GM21515 (cell line): Measurements from ENCODE around the gene NRXN3.

Source experiments
- ATAC-seq: cut with Tn5 transposase; IDR thresholded peaks from one replicate; pipeline ENCODE4 v1.9.1; 2021; ENCODE audit not compliant: unreplicated experiment

The NRXN3 gene

DNA sequence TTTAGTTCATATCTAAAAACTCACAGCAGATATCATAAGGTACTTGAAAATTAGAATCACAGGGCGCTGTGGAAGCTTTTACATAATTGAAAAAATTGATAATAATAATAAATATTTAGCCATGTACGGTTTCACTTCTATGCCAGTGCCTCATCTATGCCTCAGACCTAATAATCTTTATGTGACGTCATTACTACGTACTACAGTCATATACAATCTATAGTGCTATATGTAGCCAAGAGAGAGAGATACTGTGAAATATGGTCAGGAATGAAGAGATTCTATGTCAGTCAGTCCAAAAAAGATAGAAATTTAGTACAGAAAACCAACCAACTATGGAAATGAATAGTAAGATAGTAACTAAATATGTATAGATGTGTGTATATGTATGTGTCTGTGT, 1010.5 kb downstream of the NRXN3 start:
- ATAC-seq: no peak

- no peak for ATAC-seq
Observed at GRCh38 chr14:79186523-79186922, 1016.4 kb downstream of the NRXN3 start.

DNA sequence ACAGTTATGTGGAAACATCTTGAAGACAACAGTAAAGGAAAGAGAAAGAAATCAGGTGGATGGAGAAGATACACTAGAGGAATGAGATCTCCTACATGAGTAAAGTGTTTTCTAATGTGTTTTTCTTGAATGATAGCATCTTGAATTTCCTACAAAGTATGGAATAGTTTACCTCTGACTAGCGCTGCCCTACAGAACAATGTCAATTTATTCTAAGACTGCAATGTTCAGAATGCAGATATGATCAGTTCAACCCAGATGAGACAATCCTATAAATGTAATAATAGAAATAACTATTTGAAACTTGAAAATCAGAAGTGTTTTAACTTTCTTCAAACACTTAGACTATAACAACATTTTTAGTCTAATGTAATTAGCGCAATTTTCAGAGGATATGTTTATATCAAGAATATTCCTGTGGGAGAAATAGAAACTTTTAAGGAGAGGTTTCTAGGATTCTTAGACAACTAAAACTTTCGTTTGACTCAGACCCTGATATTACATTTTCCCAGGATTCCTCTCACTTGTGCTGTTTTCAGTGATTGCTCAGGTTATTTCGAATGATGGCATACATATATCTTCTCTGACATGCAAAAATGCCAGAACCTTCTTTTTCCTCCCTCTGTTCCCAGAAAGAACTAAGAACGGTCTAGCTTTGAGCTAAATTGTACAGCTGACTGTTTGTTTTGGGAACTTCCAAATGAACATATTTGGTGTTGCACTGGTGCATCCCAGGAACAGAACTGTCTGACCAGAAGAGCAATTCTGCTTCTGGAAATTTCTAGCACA, 1023.7 kb downstream of the NRXN3 start:
- no peak for ATAC-seq

GRCh38 chr14:79196216-79196615, 1026.0 kb downstream of the NRXN3 start:
- ATAC-seq: no peak

DNA sequence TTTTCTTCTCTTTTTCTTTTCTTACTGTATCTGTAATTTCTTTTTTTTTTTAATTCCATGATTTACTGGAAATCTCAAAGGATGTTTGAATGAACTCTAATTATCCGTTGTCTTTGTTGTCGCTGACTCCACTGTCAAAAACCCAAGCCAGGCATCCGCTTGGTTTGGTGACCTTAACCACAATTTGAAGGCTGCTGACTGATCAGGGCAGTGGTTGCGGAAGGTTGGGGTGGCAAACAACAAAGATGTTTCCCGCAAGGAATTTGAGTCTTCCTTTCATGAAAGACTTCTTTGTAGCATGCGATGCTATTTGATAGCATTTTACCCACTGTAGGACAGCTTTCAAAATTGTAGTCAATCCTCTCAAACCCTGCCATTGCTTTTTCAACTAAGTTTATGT, 1027.3 kb downstream of the NRXN3 start:
- no peak for ATAC-seq

DNA sequence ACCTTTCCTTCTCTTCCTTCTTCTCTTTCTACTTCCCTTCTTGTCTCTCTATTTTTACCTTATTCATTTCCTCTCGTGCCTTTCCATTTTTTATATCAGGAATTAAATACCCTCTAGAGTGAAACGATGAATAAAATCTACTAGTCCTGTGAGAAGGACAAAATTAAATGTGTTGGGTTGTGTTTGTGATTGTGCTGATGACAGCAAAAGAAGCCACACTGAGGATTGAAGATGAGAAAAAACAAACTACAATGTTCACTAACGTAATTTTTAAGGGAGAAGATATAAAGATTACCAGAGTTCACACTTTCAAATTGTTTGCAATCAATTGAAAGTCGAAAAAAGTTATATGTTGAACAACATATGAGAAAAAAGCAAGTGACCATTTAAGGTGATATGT, 1029.0 kb downstream of the NRXN3 start:
- ATAC-seq: no peak

DNA sequence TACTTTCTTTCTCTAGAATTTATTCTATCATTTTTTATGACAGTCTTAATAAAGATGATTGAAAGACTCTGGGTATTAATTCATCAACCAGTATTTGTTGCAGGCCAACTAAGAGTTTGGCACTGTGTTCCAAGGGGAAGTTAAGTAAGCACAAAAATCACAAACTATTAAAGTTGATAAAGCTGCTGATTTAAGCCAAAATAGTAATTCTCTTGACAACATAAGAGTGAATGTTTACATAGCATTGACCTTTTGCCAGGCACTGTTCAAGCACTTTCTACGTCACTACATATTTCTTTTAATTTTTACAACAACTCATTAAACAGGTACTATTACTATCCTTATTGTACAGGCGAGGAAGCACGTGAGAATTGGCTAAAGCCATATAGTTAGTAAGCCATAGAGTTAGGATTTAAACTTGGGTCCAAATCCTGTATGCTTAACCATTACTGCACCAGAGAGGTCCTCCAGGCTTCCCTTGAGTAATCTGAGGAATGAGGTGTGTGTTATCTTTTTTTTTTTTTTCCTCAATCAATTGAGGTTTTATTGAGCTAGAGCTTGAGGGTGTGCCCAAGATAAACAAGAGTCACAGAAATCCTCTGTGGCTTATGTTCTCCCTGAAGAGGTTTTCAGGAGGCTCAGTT, 1031.5 kb downstream of the NRXN3 start:
- no peak for ATAC-seq

- no peak for ATAC-seq
Observed at GRCh38 chr14:79204591-79204990, 1034.4 kb downstream of the NRXN3 start.

- ATAC-seq: no peak
Observed at GRCh38 chr14:79209418-79209817, 1039.2 kb downstream of the NRXN3 start.

GRCh38 chr14:79225815-79226214, 1055.6 kb downstream of the NRXN3 start:
- no peak for ATAC-seq

DNA sequence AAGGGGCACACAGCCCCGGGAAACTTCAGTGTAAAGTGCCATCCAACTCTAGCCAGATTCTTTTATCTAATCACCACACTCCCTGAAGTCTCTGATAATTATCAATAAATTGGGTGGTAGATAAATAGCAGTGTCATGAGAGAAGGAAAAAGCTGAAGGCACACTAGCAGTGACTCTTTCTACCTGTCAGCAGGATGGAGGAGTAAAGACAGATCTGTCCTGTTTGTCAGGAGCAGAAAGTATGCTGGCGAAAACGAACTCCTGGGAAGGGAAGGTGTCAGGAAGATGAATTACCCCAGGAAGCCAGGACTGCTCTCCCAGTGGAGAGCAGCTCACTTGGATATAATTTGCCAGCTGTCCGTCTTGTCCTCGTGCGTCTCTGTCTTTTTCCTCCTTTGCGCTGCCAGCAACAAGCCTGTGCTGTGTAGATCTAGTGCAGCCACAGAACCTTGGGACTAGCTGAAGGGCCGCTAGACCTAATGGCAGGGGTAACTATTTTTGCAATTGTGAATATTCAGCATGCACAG, 1059.3 kb downstream of the NRXN3 start:
- ATAC-seq: no peak

DNA sequence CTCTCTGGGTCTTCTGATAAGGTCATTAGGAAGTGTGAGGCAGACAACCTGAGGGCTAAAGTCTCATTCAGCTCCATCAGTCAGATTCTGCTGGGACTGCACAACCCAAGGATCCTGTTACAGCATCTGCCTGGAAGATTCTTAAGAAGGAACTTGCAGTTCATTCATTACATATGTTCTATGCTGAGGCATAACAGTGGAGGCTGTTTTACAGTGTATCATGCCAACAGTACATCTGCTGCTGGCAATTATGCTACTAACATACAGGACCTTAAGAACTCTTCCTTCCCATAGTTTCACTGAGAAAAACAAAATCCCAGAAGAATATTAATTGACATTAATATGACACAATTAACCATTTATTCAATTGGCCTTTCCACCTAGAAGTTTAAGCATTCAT, 1072.5 kb downstream of the NRXN3 start:
- ATAC-seq: no peak

GRCh38 chr14:79246173-79246572, 1076.0 kb downstream of the NRXN3 start:
- ATAC-seq: no peak

DNA sequence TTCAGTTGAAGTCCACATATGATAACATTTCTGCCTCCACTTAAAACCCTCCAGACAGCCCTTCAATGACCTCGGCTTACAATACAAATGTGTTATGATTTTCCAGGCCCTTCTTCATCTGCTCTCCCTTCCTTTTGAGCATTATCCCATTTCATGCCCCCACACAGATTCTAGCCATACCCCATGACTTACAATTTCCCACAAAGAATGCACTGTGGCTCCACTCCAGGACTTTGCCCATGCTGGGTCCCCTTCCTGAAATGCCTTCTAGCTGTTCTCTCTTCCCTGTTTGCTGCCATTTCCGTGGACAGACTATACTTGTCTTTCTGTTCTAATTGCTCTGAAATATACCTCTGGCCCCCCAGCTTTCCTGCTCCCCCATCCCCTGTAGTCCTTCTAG, 1078.0 kb downstream of the NRXN3 start:
- no peak for ATAC-seq

- ATAC-seq: no peak
Observed at GRCh38 chr14:79248771-79249170, 1078.6 kb downstream of the NRXN3 start.

DNA sequence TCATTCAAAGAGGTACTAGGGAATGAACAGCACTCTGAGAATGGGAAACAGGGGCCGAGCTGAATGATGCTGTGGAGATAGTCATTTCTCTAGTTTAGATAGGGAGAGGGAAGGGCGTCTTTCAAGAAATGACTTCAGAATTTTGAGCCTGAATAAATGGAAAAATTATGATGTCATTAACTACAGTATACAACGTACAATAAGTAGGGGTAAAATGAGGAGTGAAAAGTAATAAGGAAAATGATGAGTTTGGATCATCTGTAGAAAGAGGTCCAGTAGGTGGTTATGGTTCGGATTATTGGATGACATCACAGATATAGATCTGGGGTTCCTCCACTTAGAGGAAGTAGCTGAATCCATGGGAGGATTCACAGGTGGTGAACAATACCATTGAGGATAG, 1081.1 kb downstream of the NRXN3 start:
- no peak for ATAC-seq

- no peak for ATAC-seq
Observed at GRCh38 chr14:79253576-79253975, 1083.4 kb downstream of the NRXN3 start.

GRCh38 chr14:79254069-79254775, 1084.0 kb downstream of the NRXN3 start:
- ATAC-seq: no peak

GRCh38 chr14:79256380-79256779, 1086.2 kb downstream of the NRXN3 start:
- no peak for ATAC-seq

DNA sequence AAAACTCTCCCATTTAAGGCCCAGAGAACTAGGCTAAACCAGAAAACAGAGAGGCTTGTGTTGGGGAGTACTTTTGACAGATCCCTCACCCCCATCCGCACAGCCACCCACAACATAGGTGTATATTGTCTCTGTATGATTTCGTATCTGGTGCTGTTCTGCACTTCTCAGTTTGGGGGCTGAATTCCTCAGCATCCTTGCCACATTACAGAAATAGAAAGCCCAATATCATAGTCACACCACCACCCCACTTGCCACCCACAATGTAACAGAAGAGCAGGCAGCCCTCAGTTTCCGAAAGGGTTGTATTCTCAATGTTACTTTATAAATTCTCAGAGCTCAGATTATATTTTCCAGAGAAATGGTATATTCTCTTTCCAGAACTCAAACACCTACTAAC, 1090.2 kb downstream of the NRXN3 start:
- ATAC-seq: no peak

GRCh38 chr14:79265366-79265946, 1095.3 kb downstream of the NRXN3 start:
- ATAC-seq: no peak
